MCF 10A (cell line): ENCODE results near the gene TMEM176A. TPM values are rescaled to one million over a fixed set of nuclear protein-coding genes. Genes with fewer than 3 reads are reported as not detected.

Experiments
- BruUV-seq: library from RNA; stranded (reverse); fragments of 400-500 nt; replicated peaks from 2 replicates; lab custom pipeline; 2021; lab: Mats Ljungman, UMichigan
- CTCF ChIA-PET: fragments of 300-600 bp; sonication (Branson Sonifier 250); formaldehyde crosslinking; extraction: SDS; loops from one replicate; lab custom pipeline; 2021; ENCODE audit warnings: antibody characterized with exemption, inconsistent platforms; lab: Yijun Ruan, JAX
- POLR2A ChIA-PET: fragments of 300-600, 350-650 bp; sonication (Branson Sonifier 250); formaldehyde crosslinking; extraction: SDS; loops from one replicate; lab custom pipeline; 2020; ENCODE audit warnings: antibody characterized with exemption, inconsistent platforms; lab: Yijun Ruan, JAX
- DNase-seq: peaks from one replicate; pipeline ENCODE4 v3.0.0-alpha.2; 2018; ENCODE audit not compliant: unreplicated experiment
- H3K27ac Mint-ChIP-seq: one replicate; pipeline ENCODE4 v1.8.0; 2022; ENCODE audit warnings: mild to moderate bottlenecking, low read depth, mixed read lengths; ENCODE audit not compliant: unreplicated experiment
- H3K27me3 Mint-ChIP-seq: one replicate; pipeline ENCODE4 v1.8.0; 2022; ENCODE audit warnings: mixed read lengths; ENCODE audit not compliant: insufficient read depth, unreplicated experiment
- H3K36me3 Mint-ChIP-seq: one replicate; pipeline ENCODE4 v1.8.0; 2022; ENCODE audit warnings: mild to moderate bottlenecking, moderate library complexity, mixed read lengths; ENCODE audit not compliant: insufficient read depth, unreplicated experiment
- H3K4me1 Mint-ChIP-seq: one replicate; pipeline ENCODE4 v1.8.0; 2022; ENCODE audit warnings: mixed read lengths; ENCODE audit not compliant: insufficient read depth, unreplicated experiment
- H3K4me3 Mint-ChIP-seq: one replicate; pipeline ENCODE4 v1.8.0; 2022; ENCODE audit warnings: mild to moderate bottlenecking, moderate library complexity, mixed read lengths; ENCODE audit not compliant: unreplicated experiment
- H3K9me3 Mint-ChIP-seq: one replicate; pipeline ENCODE4 v1.8.0; 2022; ENCODE audit warnings: mixed read lengths; ENCODE audit not compliant: unreplicated experiment
- intact Hi-C: fragments of 100-400 bp; cut with micrococcal nuclease; formaldehyde crosslinking; loops from 2 replicates; pipeline ENCODE4 v1.14.1; 2022
- total RNA-seq: library from RNA; stranded (reverse); gene quantifications from 2 replicates; pipeline ENCODE4 v1.2.3, GENCODE V29; 2022
- TF ChIP-seq, protein P1 (sequence below): fragments of 200-600 bp; IDR thresholded peaks from one replicate; pipeline ENCODE4 v1.8.0; 2022; ENCODE audit warnings: antibody characterized with exemption, mild to moderate bottlenecking; ENCODE audit not compliant: unreplicated experiment

TMEM176A gene
- total RNA-seq, 1 experiment from 2014 or later: not detected

DNA sequence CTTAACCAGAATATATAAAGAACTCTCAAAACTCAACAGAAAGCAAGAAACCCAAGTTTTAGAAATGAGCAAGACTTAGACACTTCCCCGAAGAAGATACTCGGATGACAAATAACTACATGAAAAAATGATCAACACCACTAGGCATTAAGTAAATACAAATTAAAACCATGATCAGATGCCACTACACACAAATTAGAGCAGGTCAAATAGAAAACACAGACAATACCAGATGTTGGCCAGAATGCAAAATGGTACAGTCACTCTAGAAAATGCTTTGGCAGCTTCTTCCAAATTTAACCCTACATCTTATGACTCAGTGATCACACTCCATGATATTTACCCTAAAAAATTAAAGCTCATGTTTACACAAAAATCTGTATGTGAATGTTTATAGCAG is 18.4 kb downstream of the TMEM176A start:
- ChIA-PET POLR2A (interaction anchor here (0.6 kb wide), 1 partner anchor 48 kb away, joined by 3 read pairs; no protein-coding TSS in a partner anchor), CTCF (no interaction called here)
- TF ChIP-seq, protein P1, sequence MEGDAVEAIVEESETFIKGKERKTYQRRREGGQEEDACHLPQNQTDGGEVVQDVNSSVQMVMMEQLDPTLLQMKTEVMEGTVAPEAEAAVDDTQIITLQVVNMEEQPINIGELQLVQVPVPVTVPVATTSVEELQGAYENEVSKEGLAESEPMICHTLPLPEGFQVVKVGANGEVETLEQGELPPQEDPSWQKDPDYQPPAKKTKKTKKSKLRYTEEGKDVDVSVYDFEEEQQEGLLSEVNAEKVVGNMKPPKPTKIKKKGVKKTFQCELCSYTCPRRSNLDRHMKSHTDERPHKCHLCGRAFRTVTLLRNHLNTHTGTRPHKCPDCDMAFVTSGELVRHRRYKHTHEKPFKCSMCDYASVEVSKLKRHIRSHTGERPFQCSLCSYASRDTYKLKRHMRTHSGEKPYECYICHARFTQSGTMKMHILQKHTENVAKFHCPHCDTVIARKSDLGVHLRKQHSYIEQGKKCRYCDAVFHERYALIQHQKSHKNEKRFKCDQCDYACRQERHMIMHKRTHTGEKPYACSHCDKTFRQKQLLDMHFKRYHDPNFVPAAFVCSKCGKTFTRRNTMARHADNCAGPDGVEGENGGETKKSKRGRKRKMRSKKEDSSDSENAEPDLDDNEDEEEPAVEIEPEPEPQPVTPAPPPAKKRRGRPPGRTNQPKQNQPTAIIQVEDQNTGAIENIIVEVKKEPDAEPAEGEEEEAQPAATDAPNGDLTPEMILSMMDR: no peak
- Mint-ChIP-seq H3K27me3 (peaks cover 44% of the 10 kb centered on the region), H3K4me3 (no peak overlapping the region), H3K27ac (no peak overlapping the region), H3K9me3 (peaks cover 7% of the 10 kb centered on the region), H3K36me3 (no peaks in the 10 kb centered on the region), H3K4me1 (no peaks in the 10 kb centered on the region)
- no peak for DNase-seq
- intact Hi-C loops: no loop called here
- no TSS peak for BruUV-seq

DNA sequence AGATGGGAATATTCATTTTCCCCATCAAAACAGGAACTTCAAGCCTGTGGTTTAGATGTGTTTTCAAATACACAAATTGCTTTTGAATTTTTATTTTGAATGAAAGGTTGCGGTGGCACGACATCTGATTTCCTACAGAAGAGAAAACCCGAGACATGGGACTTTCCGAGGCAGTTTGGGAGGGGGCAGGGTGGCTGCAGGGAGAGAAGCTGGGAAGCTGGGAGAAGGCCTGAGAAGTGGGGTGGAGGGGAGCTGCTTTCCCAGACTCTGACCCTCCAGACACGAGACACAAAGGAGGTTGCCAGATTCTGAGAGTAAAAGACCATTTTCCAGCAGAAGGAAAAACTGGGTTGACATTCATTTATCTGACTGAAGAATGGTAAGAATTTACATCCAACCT is 19.6 kb downstream of the TMEM176A start:
- BruUV-seq: no TSS peak
- Mint-ChIP-seq H3K9me3 (peaks cover 7% of the 10 kb centered on the region), H3K4me3 (no peak overlapping the region), H3K36me3 (no peaks in the 10 kb centered on the region), H3K27me3 (peaks cover 44% of the 10 kb centered on the region), H3K4me1 (no peaks in the 10 kb centered on the region), H3K27ac (no peak overlapping the region)
- DNase-seq: no peak
- ChIA-PET CTCF (no interaction called here), POLR2A (no interaction called here)
- TF ChIP-seq, protein P1: no peak
- intact Hi-C loops: no loop called here

DNA sequence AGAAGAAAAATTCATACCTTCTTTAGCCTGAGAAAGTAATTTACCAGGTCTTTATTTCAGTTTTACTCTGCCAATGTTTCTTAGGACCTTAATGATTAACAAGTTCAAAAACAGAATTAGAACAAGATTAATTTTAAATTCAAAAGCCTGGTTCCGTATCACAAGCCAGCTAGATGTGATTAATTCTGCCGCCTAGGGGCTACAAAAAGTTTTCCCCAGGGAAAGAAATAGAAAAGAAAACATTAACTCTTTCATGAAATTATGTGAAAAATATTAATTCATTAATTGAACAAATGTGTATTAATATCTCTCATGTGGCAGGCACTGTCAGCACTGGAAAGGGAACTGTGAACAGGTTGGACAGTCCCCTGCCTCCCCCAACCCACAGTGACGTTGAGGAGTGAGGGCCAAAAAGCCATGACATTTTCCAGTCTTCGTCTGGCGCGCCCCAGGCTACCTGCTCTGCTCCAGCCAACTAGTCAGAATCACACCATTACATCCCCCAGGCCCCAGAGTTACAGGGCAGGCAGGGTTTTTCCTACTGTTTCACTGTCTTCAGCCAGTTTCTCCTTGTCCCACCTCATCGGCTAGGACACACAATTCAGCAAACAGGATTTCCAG is 20.1 kb downstream of the TMEM176A start:
- intact Hi-C loops: no loop called here
- POLR2A ChIA-PET: no interaction called here
- H3K9me3 Mint-ChIP-seq: peaks cover 7% of the 10 kb centered on the region
- H3K27ac Mint-ChIP-seq: no peak overlapping the region
- no peaks in the 10 kb centered on the region for H3K36me3 Mint-ChIP-seq
- DNase-seq: no peak
- no TSS peak for BruUV-seq
- H3K27me3 Mint-ChIP-seq: peaks cover 46% of the 10 kb centered on the region
- no peak overlapping the region for H3K4me3 Mint-ChIP-seq
- TF ChIP-seq, protein P1: no peak
- H3K4me1 Mint-ChIP-seq: no peaks in the 10 kb centered on the region
- CTCF ChIA-PET: no interaction called here

DNA sequence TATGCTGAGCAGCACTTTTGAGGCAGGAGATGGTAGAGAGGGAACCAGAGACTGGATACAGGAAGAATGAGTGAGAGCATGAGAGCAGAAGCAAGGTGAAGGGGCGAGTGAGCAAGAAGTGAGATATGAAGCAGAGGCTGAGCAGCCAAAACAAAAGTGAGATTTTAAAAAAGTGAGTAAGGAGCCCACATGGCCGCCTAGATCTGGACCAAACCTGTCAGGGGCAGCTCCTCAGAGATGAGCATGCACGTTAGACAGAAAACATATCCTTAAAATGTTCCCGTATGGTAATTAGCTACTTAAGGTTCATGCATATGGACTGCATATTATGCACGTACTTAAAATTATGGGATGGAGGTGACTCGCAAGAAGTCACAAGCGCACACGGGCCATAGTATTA is 22.5 kb downstream of the TMEM176A start:
- intact Hi-C loops: no loop called here
- ChIA-PET POLR2A (no interaction called here), CTCF (interaction anchor here (1.2 kb wide), 1 partner anchor 55 kb away, joined by 3 read pairs; no protein-coding TSS in a partner anchor)
- H3K27ac Mint-ChIP-seq: no peak overlapping the region
- no peaks in the 10 kb centered on the region for H3K9me3 Mint-ChIP-seq
- TF ChIP-seq, protein P1: no peak
- DNase-seq: no peak
- no peaks in the 10 kb centered on the region for H3K4me1 Mint-ChIP-seq
- BruUV-seq: no TSS peak
- no peaks in the 10 kb centered on the region for H3K36me3 Mint-ChIP-seq
- H3K4me3 Mint-ChIP-seq: no peak overlapping the region
- peaks cover 47% of the 10 kb centered on the region for H3K27me3 Mint-ChIP-seq
